ENCODE data around the gene ITGB6.
A peak's percentile ranks its signal among the peaks of the same experiment; 100 is the strongest.
"Not testable (repeated sequence)": the region's sequence is repeated elsewhere in the genome, so short reads cannot be mapped to it uniquely, and the experiment has no call there.

Gene ITGB6

DNA sequence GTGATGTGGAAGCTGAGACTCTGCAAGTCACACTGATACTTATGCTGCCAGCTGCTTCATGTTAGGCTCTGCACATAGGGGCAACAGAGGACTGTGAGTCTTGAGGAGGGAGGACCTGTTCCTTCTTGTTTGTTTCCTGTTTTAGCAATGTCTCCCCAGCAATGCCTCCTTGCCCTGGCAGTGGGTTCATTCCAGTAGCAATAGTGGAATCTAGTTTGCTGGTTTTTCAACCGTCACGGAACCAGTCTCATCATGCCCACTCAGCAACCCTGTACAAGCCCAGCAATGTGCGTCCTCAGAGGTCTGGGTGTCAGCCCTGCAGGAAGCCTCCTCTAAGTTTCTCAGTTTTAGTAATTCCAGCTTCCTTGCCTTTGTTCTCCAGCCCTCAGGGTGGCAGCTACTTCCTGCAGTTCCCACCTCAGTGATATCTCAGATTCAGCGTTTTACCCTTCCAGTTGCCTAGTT lies 20.5 kb upstream of the ITGB6 start:
- no peak for DNase-seq

DNA sequence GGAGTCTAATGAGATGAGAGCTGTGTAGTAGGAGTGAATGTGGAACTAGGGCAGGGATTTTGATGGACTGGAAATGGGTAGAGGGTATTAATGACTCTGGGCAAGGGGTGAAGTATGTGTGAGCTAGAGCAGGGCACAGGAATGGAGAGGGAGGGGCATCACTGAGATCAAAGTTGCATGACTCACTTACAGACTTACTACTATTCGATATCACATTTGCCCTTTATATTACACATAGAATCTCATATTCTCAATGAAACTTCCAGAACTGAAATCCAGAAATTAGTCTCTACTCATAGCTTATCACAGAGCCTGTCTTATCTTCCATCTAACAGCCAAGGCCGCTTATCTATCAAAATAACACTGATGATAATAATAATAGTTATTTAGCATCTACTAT lies 20.0 kb upstream of the ITGB6 start:
- DNase-seq = no peak

DNA sequence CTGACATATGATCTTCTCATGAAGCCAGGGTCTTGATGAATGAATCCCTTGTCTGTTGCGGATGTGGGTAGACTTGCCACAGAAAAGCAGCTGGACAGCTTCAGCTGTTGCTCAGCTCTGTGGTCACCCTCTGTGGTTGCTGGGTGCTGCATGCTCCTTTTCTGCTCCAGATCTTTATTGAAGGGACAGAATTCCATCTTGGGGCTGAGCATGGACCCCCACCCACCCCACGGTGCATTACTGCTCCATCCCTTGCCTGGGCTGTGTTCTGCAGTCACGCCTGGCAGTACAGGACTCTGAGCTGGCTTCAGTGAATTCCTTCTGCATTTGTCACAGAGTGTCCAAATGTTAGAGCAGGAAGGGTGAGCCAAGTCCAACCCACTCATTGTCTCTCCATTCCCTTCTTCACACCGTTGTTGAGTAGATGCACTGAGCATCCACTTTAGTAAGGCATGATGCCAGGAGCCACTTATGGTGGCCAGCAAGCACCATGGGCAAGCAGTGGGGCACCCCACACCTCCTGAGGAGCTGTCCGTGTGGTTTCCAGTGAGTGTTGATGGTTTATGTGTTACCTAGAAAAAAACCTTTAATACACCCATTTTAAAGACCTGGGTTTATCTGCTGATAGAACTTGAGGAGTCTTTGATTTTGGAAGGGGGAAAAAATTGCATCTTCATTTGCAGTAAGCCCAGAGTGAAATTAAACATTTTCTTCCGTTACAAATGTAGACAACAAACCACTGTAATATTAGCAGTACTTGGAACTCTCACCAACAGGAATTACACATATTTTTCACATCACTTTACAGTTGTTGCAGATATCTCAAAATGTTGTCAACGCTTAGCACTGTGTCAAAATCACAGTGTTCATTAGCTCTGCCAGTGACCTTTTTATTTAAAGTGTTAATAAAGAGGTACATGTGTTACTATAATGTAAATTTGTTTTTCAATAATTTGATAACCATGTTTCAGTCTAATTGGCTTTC lies 14.7 kb upstream of the ITGB6 start:
- no peak for DNase-seq

DNA sequence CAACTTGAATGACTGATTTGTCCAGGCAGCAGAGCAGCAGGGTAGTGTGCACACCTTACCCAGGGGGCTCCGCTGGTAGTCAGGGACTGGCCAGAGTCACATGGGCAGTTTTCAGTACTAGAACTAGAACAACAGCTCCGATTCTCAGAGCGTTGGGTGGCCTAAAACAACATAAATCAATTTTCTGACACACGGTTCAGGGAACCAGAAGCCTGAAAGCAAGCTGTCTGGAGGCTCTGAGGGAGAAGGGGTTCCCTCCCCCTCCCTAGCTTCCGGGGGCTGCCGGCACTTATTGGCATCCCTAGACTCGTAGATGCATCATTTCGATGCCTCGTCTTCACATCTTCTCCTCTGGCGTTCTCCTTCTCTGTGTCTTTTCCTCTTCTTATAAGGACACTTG lies 13.4 kb upstream of the ITGB6 start:
- no peak for DNase-seq

DNA sequence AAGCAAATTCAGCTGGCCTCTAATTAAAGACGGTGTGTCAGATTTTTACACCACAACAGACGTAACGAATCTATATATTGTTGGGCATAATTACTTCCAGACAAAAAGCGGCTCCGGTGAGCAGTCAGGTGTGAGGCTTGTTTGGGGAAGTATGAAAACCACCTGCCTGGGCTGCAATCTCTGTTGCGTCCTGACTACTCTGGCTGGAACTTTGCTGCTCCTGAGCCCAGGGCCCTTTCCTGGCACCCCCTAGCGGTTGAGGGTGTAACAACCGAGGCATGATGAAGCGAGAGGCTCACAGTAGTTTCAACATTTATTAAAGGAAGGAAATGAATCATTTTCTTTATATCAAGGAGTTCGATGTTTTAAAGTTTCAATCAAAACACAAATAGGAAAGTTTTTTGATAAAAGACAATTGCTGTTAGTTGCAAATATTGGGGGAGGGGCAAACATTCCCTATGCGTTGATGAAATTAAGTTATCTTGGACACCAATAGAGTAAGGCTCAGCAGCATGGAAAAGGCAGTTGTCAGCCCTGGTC lies 10.6 kb upstream of the ITGB6 start:
- no peak for DNase-seq

DNA sequence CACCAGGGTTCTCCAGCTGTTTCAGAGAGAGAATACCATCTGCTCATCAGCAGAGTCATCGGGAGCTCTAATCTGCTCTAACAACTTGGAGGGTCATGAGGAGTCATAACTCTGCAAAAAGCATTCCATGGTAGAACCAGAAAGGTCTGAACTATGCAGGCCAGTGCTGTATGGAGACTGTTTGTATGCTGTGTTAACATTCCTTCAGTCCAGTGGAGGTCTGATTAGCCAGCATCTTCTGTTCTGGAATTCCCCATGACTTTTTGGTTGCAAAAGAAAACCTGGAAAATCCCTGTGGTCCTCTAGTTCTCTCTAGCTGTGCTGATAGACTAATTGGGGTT lies 9.4 kb upstream of the ITGB6 start:
- peak; percentile 26 for DNase-seq

DNA sequence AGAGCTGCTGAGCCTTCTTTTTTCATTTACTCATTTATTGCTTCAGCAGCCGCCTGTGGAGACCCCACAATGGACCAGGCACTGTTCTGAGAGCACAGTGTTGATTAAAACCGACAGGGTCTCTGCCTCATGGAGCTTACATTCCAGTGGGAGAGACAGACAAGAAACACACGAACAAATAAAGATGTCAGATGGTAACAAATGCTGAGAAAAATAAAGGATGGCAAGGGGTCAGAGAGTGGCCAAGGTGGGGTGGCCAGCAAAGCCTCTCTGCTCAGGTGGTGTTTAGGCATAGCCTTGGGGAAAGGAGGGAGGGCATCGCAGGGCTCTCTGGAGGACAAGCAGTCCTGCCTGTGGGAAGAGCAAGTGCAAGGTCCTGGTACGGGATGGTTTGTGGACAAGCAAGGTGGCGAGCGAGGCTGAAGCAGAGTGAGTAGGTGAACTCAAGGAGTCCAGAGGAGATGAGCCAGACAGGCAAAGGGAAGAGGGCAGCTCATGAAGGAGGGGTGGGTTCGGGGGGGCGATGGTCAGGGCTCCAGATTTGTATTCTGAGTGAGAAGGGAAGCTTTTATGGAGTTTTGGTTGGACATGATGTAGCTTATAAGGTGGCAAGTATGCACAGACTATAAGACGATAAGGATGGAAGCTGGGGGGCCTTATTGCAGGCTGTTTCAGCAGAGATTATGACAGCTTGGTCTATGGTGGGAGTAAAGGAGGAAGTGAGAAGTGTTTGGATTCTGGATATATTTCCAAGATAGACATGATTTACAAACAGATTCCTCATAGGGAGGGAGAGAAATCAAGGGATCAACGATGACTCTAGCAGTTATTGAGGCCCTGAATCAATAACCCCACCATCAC lies 8.8 kb upstream of the ITGB6 start:
- DNase-seq = no peak

DNA sequence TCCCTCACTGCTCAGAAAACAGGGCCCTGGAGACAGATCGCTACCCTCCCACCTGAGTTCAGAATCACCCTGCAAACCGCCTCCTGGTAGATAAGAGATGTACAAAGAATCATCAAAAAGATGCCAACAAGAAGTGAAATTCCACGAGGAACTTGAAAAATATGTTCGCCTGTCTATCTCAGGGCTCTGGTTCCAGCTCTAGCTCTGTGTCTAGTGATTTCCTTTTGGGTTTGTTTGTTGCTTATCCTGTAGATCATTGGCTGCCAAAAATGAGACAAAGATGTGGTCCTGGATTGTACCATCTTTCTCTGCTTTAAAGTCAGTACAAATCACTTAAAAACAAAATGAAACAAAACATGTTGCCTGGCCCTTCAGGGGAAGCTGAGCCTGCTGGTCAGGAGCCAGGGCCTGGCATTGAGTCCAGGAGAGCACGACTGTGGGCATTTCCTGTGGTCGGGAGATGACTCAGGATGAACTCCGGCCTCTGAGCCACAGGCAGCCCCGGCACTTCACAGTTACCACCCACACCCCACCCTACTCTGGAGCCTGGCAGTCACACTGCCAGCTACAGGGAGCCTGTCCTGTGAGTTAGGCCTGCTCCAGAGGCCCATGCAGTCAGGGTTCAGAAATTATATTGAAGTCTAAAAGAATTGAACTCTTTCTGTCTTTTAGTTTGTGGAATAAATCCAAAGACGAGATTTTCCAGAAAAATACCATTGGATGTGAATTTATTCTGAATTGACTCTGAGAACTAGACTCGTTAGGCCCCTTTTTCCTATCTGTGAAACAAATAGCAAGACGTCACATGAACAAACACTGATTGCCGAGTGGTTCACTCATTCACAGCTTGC lies 8.0 kb upstream of the ITGB6 start:
- no peak for DNase-seq

DNA sequence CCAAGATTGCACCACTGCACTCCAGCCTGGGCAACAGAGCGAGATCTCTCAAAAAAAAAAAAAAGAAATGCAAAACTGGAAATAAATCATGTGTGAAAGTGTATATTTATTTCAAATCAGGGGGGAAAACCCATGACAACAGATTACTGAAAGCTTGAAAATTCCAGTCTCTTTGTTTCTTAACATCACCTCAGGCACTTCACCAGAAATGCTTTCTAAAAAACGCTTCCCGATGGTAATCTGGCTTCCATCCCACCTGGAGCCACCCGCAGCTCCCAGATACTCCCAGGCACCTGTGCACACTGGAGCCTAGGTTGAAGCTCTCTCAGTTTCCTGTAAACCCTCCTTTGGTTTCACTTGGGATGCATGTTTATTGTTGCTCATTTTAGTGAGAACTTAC lies 7.2 kb upstream of the ITGB6 start:
- no peak for DNase-seq

DNA sequence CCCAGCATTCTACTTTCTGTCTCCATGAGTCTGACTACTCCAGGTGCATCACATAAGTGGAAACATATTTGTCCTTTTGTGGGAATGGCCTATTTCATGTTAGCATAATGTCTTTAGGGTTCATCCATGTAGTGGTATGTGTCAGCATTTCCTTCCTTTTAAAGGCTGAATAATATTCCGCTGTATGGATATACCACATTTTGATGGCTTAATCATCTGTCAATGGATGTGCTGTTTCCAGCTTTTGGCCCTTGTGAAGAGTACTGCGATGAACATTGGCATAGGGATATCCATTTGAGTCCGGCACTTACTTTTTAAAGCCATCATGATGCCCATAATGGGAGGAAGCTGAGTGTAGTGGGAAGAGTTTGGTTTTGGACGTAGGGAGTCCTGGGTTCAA lies 6.4 kb upstream of the ITGB6 start:
- no peak for DNase-seq

DNA sequence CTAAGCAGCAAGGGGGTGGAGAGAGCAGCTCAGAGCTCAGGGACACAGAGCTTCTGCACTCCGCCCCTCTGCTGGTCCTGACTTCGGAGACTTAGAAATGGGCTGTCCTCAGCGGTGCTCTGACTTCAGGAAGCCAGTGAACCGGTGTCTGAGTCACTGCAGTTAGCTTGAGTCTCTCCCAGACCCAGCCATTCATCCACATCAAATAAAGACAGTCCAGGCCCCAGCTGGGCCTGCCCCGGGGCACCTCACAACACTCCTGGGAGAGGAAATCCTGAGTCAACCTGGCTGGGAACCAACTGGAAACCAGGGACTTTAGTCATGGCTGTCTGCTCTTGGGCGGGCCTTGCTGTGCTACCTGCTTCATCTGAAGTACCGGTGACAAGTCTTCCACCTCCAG lies 5.4 kb upstream of the ITGB6 start:
- no peak for DNase-seq

DNA sequence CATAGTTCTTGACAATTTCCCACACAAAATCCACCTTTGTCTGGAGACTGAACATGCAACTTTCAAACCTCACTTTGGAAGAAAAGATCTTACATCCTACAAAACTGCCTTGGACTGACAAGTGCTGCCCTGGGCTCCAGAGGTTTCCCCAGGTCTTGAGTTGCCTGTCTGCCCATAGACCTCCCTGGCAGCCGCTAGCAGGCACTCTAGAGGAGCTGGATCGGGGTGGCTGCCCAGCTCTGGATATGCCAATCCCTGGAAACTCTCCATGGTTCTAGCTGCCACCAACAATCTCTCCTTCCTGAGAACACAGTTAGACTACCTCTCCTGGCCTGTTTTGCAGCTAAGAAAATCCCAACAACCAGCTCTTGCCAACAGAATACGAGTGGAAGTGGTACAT lies 3.4 kb upstream of the ITGB6 start:
- no peak for DNase-seq

DNA sequence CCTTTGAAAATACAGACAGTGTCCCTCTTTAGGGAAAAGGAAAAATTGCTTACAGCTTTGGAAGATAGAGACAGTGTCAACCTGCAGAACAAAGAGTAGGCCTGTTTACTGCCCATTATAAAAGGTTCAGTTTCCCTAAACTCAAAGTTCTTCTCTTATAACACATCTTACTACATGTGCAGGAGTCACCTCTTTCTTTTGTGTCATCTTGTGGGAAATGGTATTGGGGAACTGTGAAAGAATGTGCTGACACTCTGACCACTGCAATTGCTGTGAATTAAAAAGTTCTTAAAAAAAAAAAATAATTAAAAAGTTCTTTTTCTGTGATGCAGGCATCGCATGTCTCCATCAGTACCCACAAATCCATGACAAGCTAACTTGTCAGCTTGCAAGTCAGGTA lies 2.9 kb upstream of the ITGB6 start:
- no peak for DNase-seq

DNA sequence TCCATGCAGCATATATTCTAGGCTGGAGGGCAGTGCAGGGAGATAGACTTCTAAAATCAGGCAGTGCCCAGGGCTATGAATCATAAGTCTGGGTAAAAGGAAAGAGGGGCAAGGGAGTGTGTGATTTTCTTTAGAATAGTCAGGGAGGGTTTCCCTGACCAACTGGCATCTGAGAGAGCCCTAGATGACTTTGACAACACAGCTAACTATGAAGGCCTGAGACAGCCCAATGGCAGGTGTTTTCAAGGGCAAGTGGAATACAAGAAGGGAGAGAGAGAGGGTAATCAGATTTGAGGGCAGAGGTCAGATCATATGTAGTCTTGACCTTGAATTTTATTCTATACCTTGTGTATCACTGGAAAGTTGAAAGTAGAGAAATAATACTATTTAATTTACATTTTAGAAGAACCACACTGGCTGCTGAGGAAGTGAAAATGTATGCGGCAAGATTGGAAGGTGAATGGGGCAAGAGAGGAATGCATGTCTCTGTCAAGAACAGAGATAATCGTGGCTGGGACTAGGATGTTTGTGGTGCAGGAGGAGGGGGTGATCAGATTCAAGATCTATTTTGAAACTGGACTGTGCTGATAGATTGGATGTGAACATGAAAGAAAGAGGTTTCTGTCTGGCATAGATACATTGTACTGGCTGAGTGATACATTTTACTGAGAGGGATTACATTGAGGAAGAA lies 1.9 kb upstream of the ITGB6 start:
- no peak for DNase-seq

DNA sequence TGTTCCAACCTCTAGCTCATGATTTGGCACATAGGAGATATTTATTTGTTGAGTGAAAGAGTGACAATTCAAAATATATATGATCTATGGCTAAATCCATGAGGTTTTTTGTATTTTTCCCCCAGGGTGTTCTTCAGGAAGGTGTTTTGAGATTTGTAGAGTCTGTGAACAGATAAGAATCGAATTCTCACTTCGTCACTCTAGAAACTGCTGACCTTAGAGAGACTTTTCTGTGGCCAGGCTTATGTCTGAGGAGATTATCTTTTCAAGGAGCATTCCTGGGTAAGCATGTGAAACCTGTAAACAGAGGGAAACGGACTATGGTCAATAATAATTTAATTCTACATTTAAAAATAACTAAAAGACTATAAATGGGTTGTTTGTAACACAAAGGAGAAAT lies 849 bp upstream of the ITGB6 start:
- DNase-seq = no peak

DNA sequence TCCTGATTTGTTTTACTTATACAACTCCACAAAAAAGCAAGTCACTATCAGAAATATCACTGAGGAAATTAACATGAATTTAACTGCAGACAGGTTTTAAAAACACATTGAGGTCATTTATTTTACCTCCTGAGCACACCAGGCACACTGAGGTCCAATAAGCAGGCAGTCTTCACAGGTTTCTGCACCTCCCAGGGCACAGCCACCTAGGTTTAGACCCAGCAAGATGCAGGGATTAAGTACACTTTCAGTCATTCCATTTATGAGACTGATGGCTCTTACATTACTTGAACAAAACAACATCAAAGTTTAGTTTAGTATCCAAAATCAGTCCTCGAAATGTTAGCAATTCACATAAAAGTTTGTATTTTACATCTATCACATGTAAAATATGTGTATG lies 1.0 kb downstream of the ITGB6 start:
- no peak for DNase-seq

DNA sequence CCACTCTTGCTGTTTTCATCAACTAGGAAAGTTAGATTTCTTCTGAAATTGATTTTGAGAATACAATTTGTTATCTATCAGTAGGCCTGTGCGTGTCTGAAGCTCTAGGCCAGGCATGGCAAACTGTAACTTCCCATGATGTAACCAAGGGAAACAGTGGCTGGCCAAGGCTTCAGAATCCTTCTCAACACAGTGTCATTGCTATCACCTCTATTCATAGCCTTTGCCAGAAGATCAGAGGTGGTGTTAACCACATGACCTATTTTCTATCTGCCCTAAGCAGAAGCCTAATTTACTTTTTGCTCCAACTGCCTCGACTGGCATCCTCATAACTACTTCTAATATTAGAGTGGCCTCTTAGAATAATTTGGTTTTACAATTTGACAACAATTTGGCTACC lies 2.5 kb downstream of the ITGB6 start:
- no peak for DNase-seq

DNA sequence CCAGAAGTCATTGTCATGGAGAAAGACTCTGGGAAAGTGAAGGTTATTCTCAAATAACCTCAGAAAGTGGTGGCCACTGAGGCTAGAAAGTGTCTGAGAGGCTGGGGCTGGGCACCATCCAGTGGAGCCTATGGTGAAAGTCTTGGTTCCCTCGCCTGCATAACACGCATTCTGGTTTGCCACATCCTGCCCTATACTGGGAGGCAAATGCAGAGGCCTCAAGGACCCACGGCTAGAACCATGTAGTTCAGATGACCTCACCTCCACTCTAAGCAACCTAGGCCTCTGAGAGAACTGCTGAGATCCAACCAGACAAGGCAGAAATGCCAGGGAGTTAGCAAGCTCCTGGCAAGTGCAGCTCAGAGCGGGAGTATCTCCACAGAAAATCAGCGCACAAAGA lies 5.1 kb downstream of the ITGB6 start:
- DNase-seq = no peak

DNA sequence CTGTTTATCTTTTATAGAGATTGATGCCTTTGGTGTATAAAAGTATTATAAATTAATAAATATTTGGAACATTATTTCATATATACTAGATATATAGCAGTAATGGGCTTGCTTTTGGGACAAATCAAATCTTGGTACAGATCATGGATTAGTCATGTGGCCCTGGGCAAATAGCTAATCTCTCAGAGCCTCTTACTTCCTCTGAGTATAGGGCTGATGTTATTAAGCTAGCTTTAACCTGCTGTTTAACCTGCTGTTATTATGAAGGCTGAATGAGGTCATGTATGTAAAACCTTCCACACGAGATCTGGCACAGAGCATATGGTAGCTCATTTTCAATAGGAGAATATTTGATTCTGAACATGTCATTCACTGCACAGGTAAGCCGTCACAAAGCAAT lies 5.7 kb downstream of the ITGB6 start:
- peak; percentile 17 for DNase-seq

DNA sequence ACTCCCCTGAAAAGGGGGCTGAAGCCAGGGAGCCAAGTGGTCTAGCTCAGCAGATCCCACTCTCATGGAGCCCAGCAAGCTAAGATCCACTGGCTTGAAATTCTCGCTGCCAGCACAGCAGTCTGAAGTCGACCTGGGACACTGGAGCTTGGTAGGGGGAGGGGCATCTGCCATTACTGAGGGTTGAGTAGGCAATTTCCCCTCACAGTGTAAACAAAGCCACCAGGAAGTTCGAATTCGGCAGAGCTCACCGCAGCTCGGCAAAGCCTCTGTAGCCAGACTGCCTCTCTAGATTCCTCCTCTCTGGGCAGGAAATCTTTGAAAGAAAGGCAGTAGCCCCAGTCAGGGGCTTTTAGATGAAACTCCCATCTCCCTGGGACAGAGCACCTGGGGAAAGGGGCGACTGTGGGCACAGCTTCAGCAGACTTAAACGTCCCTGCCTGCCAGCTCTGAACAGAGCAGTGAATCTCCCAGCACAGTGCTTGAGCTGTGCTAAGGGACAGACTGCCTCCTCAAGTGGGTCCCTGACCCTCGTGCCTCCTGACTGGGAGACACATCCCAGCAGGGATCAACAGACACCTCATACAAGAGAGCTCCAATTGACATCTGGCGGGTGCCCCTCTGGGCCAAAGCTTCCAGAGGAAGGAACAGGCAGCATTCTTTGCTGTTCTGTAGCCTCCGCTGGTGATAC lies 18.8 kb downstream of the ITGB6 start:
- not testable (repeated sequence) for DNase-seq

DNA sequence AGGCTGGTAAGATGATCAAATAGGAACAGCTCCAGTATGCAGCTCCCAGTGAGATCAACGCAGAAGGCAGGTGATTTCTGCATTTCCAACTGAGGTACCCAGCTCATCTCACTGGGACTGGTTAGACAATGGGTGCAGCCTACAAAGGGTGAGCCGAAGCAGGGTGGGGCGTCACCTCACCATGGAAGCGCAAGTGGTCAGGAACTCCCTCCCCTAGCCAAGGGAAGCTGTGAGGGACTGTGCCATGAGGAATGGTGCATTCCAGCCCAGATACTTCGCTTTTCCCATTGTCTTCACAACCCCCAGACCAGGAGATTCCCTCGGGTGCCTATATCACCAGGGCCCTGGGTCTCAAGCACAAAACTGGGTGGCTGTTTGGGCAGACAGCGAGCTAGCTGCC lies 19.4 kb downstream of the ITGB6 start:
- not testable (repeated sequence) for DNase-seq

DNA sequence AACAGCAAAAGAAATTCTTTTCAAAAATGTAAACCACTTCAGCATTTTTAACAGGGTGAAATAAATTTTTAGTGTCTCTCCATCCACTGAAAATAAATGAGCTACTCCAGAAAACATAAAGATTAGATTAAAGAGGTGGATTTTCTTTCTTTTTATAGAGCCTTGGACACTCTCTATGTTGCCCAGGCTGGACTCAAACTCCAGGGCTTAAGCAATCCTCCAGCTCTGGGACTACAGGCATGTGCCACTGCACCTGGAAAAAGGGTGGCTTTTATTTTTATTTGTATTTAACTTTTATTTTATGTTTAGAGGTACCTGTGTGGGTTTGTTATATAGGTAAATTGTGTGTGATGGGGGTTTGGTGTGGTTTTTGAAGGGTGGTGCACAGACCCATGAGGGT lies 19.9 kb downstream of the ITGB6 start:
- no peak for DNase-seq
